NCI-H1105 (cell line): ENCODE results near the gene SYS1.
A peak's percentile ranks its signal among the peaks of the same experiment; 100 is the strongest.

Experiments
- DNase-seq: peaks from one replicate; lab custom pipeline; 2025; lab: John Stamatoyannopoulos, UW

SYS1 gene

DNA sequence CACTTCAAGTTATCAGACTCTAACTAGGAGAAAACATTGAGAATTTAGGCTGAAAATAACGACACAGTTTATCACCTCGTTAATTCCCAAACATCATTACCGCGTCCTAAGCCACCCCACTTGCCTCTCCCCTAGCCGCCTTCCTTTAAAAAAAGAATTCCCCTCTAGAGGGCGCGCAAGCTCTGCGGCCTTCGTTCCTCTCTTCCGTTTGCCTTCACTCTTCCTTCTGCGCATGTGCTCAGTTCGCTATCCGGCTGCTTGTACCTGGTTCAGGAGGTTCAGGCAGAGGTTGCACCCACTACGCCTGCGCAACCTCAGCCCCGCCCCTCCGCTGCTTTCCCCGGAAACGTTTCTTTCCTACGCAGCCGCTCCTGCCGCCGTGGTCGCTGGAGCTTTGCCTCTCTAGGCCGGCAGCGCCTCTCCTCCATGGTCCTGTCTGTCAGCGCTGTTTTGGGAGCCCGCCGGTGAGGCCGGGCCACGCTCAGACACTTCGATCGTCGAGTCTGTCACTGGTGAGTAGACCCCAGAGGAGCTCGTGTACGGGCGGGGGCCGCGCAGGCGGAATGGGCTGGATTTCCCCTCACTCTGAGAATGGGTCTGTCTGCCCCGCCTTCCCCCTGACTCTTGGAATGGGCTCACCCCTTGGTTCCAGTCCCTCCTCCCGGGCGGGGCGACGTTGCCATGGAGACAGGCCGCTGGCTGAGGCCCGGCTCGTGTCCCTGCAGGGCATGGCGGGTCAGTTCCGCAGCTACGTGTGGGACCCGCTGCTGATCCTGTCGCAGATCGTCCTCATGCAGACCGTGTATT is at the start of gene SYS1:
Gene SYS1 (plus strand): TSS at position 353 of the 807 bp plus-strand sequence. CDS start 376 bp downstream, at position 729.
- peak; percentile 99 for DNase-seq

GRCh38 chr20:45313943-45314342 is 49.0 kb upstream of the SYS1 start:
- no peak for DNase-seq

DNA sequence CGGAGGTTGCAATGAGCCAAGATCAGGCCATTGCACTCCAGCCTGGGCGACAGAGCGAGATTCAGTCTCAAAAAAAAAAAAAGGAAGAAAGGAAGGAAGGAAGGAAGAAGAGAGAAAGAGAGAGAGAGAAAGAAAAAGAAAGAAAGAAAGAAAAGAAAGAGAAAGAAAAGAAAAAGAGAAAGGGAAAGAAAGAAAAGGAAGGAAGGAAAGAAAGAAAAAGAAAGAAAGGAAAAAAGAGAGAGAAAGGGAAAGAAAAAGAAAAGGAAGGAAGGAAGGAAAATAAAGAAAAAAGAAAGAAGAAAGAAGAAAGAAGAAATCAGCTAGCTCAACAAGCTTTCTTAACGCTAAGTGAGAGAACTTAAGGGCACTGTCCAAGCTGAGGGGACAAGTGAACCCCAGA is 47.3 kb upstream of the SYS1 start:
- no peak for DNase-seq

- no peak for DNase-seq
These were observed 46.5 kb upstream of the SYS1 start for GRCh38 chr20:45316150-45317080.

DNA sequence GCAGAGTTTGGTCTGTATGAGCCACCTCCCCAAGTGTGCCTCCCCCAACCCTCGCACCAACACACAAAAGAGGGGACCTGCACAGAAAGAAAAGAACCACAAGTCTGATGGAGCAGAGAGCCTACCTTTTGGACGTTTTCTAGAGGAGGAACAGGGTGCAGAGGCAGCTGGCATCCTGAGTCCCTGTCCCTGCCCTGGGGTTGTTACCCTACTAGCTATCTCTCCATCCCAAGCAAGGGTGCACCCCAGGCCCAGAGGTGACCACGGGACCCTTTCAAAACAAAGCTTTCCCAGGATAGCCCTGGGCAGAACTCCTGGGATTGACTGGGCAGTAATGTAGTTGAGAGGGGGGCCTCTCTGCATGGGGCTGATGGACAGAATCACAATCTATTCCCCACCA is 45.1 kb upstream of the SYS1 start:
- no peak for DNase-seq

- DNase-seq, result no peak
These were observed 44.5 kb upstream of the SYS1 start for GRCh38 chr20:45318386-45318939.

- DNase-seq, result no peak
These were observed 44.0 kb upstream of the SYS1 start for GRCh38 chr20:45318948-45319347.

- DNase-seq, result no peak
These were observed 41.9 kb upstream of the SYS1 start for GRCh38 chr20:45320948-45321595.

- no peak for DNase-seq
These were observed 40.0 kb upstream of the SYS1 start for GRCh38 chr20:45322952-45323383.

DNA sequence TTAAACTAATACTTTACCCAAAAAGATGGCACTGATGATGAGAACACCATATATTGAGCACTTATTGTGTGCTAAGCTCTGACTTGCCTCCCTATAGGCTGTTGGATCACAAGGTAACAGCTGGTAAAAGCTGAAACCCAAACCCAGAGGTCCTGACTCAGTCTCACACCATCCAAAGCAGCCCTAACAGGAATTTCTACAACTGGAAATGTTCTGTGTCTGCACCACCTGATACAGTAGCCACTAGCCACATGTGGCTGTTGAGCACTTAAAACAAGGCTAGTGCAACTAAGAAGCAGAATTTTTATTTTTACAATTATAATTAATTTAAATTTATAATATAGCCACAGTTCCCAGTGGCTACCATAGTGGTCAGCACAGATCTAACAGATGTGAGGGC is 39.2 kb upstream of the SYS1 start:
- no peak for DNase-seq

GRCh38 chr20:45325371-45325770 is 37.6 kb upstream of the SYS1 start:
- no peak for DNase-seq

DNA sequence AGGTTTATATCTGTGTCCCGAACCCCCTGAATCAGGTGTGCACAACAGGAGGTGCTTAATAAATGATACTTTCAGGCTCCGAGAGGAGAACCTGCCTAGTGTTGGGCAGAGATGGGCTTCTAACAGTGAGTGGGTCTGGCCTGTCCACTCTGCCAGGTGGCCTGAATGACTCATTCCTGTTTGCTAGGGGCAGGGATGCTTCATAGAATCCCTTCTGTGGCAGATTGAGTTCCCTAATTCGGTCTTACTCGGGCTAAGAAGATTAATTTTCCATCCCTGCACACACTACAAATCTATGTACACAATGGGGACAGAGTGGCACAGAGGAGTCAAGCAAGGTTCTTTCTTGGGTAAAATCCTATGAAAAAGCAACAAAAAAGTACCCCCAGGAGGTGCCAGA is 34.5 kb upstream of the SYS1 start:
- DNase-seq, result no peak

- DNase-seq, result no peak
These were observed 33.2 kb upstream of the SYS1 start for GRCh38 chr20:45329497-45330319.

DNA sequence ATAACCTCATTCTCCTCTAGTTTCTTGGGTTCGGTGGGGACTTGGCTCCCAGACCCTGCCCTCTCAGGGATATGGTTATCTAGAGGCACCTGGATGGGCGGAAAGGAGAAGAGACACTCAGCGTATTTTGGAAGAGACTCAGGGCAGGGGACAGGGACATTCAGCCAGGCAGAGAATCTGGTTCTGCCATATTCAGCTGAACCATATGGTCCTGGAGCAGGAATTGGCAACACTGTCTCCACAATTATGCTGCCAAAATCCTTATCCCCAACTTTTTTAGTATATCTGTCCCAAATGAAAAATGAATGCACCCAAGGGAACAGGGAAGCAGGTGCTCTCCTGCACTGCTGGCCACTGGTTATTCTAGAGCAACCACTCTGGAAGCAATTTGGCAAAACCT is 32.5 kb upstream of the SYS1 start:
- DNase-seq, result no peak

GRCh38 chr20:45336530-45337366 is 26.2 kb upstream of the SYS1 start:
- no peak for DNase-seq

DNA sequence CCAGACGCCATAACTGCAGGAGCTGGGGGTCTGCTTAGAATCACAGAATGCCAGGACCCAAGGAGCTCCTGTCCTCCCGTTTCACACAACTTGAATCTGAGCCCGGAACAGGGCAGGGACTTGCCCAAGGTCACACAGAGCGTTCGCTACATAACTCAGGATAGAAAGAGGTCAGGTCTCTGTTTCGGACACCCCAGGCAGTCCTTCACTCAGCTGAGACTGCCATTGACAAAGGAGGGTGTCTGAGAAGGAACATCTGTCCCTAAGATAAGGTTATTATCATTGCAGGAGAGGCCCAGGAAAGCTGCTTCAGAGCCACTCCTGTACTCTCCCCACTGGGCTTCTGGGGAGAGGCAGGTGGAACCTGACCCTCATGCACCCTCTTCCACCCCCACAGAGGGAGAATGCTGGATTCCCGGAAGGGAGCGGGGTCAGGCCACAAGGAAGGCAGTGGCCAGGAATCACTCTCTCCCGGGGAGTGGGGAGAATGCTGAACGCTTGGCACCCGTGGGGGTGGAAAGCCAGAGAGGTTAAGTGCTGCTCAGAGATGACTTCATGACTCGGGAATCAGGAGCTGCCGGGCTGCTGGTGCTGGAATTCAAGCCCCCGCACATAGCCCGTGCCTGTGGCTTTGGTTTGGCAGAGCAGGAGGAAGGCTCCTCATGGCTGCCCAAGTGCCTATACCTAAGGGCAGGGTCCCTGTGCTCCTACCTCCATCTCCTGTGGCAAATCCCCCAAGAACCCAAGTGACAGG is 25.4 kb upstream of the SYS1 start:
- no peak for DNase-seq

- DNase-seq, result no peak
These were observed 24.6 kb upstream of the SYS1 start for GRCh38 chr20:45338121-45339030.

DNA sequence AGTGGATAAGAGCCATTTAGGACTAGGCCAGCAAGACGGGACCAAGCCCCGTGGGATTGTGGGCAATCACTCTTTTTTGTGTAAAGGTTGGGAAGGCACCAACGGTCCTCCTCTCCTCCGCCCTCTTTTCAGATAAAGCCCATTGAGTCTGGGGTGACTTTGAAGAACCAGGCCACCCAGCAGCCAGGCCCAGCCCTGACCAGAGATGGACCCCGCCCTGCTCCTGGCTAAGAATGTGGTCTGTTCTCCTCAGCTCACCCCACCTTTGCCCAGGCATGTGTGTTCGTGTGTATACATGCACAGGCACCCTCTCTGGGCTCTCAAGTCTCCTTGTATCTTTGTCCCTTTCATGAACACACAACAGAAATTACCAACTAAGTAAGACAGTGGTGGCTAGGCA is 23.9 kb upstream of the SYS1 start:
- DNase-seq, result no peak

DNA sequence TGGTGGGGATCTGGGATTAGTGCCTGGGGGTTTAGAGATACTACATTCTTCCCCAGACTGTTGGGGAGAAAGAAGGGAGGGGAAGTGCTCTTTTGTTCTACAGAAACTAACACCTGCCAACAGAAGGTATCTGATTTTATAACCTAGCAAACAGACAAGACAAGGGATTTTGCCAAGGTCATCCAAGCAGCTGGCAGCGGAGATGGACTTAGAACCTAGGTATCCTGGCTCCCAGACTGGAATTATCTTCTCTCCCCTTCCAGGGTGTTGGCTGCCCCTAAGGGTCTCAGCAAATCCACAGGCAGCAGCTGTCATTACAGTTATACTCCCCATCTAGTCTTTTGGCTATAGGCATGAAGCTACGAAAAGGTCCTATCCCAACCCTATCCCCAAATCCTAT is 23.2 kb upstream of the SYS1 start:
- no peak for DNase-seq
